Stimulated activated naive CD8-positive, alpha-beta T cell treated with anti-CD3 and anti-CD28 coated beads, Interleukin-15, Interleukin-2, amounts not matched to agents 100 ng/mL and 50 ng/mL, for 24 hours (primary cell): Measurements from ENCODE around the gene POGZ.

ENCODE experiments used
- H3K27ac Mint-ChIP-seq: one replicate; pipeline ENCODE4 v1.8.0; 2021; ENCODE audit warnings: mild to moderate bottlenecking, mixed read lengths
- H3K27me3 Mint-ChIP-seq: one replicate; pipeline ENCODE4 v1.8.0; 2021; ENCODE audit warnings: mixed read lengths
- H3K36me3 Mint-ChIP-seq: one replicate; pipeline ENCODE4 v1.8.0; 2021; ENCODE audit warnings: low read depth, mixed read lengths
- H3K4me1 Mint-ChIP-seq: one replicate; pipeline ENCODE4 v1.8.0; 2021; ENCODE audit warnings: low read depth, mixed read lengths
- H3K4me3 Mint-ChIP-seq: one replicate; pipeline ENCODE4 v1.8.0; 2021; ENCODE audit warnings: mild to moderate bottlenecking, mixed read lengths
- H3K9me3 Mint-ChIP-seq: one replicate; pipeline ENCODE4 v1.8.0; 2021; ENCODE audit warnings: mixed read lengths

Gene POGZ

GRCh38 chr1:151491641-151492040 is 32.3 kb upstream of the POGZ start:
- Mint-ChIP-seq H3K36me3 (no peaks in the 10 kb centered on the region), H3K4me1 (peaks cover 13% of the 10 kb centered on the region), H3K9me3 (no peaks in the 10 kb centered on the region), H3K27me3 (no peaks in the 10 kb centered on the region), H3K4me3 (no peak overlapping the region), H3K27ac (no peak overlapping the region)

GRCh38 chr1:151486557-151486956 is 27.3 kb upstream of the POGZ start:
- no peaks in the 10 kb centered on the region for H3K36me3 Mint-ChIP-seq
- no peak overlapping the region for H3K4me3 Mint-ChIP-seq
- H3K27me3 Mint-ChIP-seq = no peaks in the 10 kb centered on the region
- no peak overlapping the region for H3K27ac Mint-ChIP-seq
- peaks cover 4% of the 10 kb centered on the region for H3K9me3 Mint-ChIP-seq
- no peaks in the 10 kb centered on the region for H3K4me1 Mint-ChIP-seq

DNA sequence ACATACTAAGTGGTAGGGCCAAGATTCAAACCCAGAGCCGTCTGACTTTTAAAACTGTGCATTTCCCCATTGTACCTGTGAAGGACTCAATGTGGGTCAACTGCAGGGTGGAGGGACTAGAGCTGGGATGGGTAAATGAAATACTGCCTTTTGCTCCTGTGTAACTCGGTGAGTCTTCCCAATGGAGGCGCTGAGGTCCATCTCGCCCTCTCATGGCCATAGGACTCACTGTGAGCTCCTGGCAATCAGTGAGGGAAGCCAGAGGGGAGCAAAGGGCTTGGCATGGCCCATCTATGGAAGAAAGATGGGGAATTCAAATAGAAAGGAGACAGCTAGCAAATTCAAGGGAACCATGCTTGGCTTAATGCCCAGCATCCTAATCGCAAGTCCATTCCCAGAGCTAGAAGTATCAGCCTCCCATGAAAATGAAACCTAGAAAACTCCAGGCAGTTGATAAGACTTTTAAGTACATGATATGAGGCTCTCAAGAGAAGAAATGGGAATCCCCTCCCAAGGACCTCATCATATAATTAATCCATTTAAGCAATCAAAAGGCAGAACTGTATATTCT is 26.5 kb upstream of the POGZ start:
- H3K27ac Mint-ChIP-seq = no peak overlapping the region
- no peaks in the 10 kb centered on the region for H3K27me3 Mint-ChIP-seq
- no peaks in the 10 kb centered on the region for H3K36me3 Mint-ChIP-seq
- H3K4me1 Mint-ChIP-seq = no peaks in the 10 kb centered on the region
- H3K4me3 Mint-ChIP-seq = no peak overlapping the region
- H3K9me3 Mint-ChIP-seq = peaks cover 4% of the 10 kb centered on the region

DNA sequence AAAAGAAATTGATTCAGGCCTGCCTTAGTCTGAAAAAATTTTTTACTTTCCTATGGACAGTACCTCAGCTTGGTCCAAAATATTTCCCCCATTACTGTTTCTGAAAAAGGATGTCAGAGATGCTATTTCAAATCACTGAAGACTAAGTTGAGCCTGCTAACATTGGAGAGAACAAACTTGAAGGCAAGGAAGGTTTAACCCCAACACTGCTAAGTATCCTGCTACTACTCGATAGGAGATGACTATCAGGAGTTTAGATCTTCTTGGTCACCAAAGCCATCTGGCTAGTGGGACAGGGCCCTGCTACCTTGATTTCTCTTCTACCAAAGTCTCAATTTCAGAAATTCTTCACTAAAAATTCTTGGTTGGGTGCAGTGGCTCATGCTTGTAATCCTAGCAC is 22.7 kb upstream of the POGZ start:
- Mint-ChIP-seq H3K9me3 (peaks cover 4% of the 10 kb centered on the region), H3K4me3 (no peak overlapping the region), H3K27ac (no peak overlapping the region), H3K27me3 (peaks cover under 1% of the 10 kb centered on the region), H3K36me3 (no peaks in the 10 kb centered on the region), H3K4me1 (no peaks in the 10 kb centered on the region)

GRCh38 chr1:151479462-151479861 is 20.2 kb upstream of the POGZ start:
- H3K27ac Mint-ChIP-seq = no peak overlapping the region
- H3K27me3 Mint-ChIP-seq = peaks cover 4% of the 10 kb centered on the region
- H3K4me3 Mint-ChIP-seq = no peak overlapping the region
- H3K9me3 Mint-ChIP-seq = peaks cover 4% of the 10 kb centered on the region
- H3K4me1 Mint-ChIP-seq = peaks cover 9% of the 10 kb centered on the region
- H3K36me3 Mint-ChIP-seq = no peaks in the 10 kb centered on the region

DNA sequence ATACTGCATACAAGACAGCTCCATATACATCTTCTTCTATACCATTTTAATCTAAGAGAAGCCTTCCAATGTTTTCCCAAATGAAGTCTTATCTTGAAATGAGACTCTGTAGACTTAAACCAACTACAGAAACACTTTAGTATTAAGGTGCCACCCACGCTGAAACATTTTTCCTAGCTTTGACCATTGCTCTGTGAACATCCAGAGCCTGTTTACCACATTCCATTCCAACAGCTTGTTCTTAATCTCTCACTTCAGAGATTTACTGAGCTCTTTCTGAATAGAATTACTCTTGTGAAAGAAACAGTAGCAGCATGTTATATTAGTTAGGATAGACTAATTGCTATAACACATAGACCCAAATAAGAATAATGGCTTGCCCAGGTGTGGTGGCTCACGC is 19.6 kb upstream of the POGZ start:
- no peaks in the 10 kb centered on the region for H3K36me3 Mint-ChIP-seq
- H3K4me3 Mint-ChIP-seq = no peak overlapping the region
- H3K27me3 Mint-ChIP-seq = peaks cover 4% of the 10 kb centered on the region
- H3K9me3 Mint-ChIP-seq = peaks cover 4% of the 10 kb centered on the region
- H3K27ac Mint-ChIP-seq = no peak overlapping the region
- peaks cover 14% of the 10 kb centered on the region for H3K4me1 Mint-ChIP-seq

DNA sequence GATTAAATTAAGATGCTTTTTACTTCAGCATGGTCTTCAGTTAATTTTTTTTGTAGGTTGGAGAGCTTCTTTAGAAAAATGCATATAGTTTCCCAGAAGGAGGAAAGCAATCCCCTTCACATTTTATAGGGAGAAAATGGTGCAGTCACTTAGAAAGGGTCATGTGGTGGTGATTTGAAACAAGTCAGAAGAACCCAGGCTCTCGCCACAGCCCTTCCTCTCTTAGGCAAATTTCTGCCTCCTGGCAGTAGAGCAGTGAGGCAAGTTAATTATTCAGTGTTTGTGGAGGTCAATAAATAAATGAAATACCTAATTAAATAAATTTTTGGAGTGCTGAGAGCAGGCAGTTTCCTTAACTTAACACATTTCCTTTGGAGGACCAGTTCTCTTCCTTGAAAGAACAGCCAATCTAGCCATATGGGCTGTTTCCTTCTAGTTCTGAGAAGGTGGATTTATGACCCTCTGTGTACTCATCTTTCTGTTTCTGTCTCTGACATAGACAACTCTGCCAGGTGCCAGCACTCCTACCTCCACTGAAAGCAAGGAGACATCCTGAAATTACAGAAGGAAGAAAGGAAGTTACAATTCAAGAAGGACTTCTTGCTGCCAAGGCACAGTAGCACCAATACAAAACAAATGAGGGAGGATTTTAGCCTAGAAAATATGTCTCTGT is 19.0 kb upstream of the POGZ start:
- H3K4me1 Mint-ChIP-seq = peaks cover 20% of the 10 kb centered on the region
- peaks cover 4% of the 10 kb centered on the region for H3K9me3 Mint-ChIP-seq

GRCh38 chr1:151477066-151477465 is 17.8 kb upstream of the POGZ start:
- peaks cover 3% of the 10 kb centered on the region for H3K9me3 Mint-ChIP-seq
- H3K27me3 Mint-ChIP-seq = peaks cover 4% of the 10 kb centered on the region
- H3K36me3 Mint-ChIP-seq = no peaks in the 10 kb centered on the region
- H3K27ac Mint-ChIP-seq = no peak overlapping the region
- no peak overlapping the region for H3K4me3 Mint-ChIP-seq
- peaks cover 26% of the 10 kb centered on the region for H3K4me1 Mint-ChIP-seq

More for the DNA sequence above, 19.0 kb upstream of the POGZ start:
- no peaks in the 10 kb centered on the region for H3K36me3 Mint-ChIP-seq
- H3K27me3 Mint-ChIP-seq = peaks cover 4% of the 10 kb centered on the region
- H3K27ac Mint-ChIP-seq = no peak overlapping the region
- no peak overlapping the region for H3K4me3 Mint-ChIP-seq

- Mint-ChIP-seq H3K27me3 (peaks cover 4% of the 10 kb centered on the region), H3K4me3 (no peak overlapping the region), H3K4me1 (peaks cover 26% of the 10 kb centered on the region), H3K9me3 (no peaks in the 10 kb centered on the region), H3K27ac (no peak overlapping the region), H3K36me3 (no peaks in the 10 kb centered on the region)
These were observed 16.8 kb upstream of the POGZ start for GRCh38 chr1:151476083-151476482.

DNA sequence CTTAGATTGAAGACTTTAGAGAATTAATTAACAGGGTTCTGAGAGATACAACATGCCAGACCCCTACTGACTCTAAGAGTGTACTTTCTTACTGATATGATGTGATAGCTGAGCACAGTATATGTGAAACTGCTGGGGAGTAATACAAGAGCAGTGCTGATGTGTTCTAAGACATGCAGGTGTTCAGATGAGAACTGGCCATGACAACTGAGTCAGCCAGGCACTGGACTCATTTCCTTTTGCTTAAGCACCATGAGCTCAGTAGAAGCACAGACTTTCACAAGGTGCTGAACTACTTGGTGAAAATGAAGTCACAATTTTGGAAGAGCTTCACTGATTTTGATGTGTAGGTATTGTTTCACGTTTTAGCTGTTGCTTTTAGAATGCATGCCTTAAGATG is 15.9 kb upstream of the POGZ start:
- H3K27ac Mint-ChIP-seq = no peak overlapping the region
- no peak overlapping the region for H3K4me3 Mint-ChIP-seq
- H3K27me3 Mint-ChIP-seq = peaks cover 4% of the 10 kb centered on the region
- no peaks in the 10 kb centered on the region for H3K36me3 Mint-ChIP-seq
- no peaks in the 10 kb centered on the region for H3K9me3 Mint-ChIP-seq
- H3K4me1 Mint-ChIP-seq = peaks cover 26% of the 10 kb centered on the region

- H3K27me3 Mint-ChIP-seq = peaks cover 4% of the 10 kb centered on the region
- H3K36me3 Mint-ChIP-seq = no peaks in the 10 kb centered on the region
- H3K27ac Mint-ChIP-seq = no peak overlapping the region
- H3K4me3 Mint-ChIP-seq = no peak overlapping the region
- H3K4me1 Mint-ChIP-seq = peaks cover 26% of the 10 kb centered on the region
- H3K9me3 Mint-ChIP-seq = no peaks in the 10 kb centered on the region
These were observed 15.5 kb upstream of the POGZ start for GRCh38 chr1:151474745-151475144.

GRCh38 chr1:151472856-151473731 is 13.8 kb upstream of the POGZ start:
- peaks cover 26% of the 10 kb centered on the region for H3K4me1 Mint-ChIP-seq

DNA sequence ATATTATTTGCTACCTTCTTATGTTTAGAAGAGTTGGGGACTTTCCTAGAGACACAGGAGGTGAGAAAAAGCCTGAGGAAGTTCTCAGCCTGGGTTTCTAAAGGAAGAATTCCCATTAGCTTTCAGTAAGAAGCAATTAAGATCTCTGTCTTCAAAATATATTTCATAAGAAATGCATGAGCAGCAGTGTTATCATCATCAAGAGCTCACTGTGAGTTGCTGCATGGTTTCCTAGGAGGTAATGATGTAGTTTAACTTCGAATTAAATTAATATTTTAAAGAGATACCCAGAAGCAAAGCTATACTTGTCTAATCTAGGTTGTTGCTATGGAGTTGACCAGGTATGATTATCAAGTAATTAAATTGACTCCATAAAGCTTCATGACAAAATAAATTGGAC is 5.7 kb upstream of the POGZ start:
- H3K9me3 Mint-ChIP-seq = no peaks in the 10 kb centered on the region
- H3K27me3 Mint-ChIP-seq = peaks cover 26% of the 10 kb centered on the region
- H3K36me3 Mint-ChIP-seq = no peaks in the 10 kb centered on the region
- H3K4me1 Mint-ChIP-seq = peaks cover 2% of the 10 kb centered on the region
- no peak overlapping the region for H3K27ac Mint-ChIP-seq
- no peak overlapping the region for H3K4me3 Mint-ChIP-seq

More at GRCh38 chr1:151472856-151473731, 13.8 kb upstream of the POGZ start:
- H3K27ac Mint-ChIP-seq = peak overlapping the region; percentile 81
- H3K36me3 Mint-ChIP-seq = no peaks in the 10 kb centered on the region
- peak overlapping the region; percentile 71 for H3K4me3 Mint-ChIP-seq
- no peaks in the 10 kb centered on the region for H3K9me3 Mint-ChIP-seq
- H3K27me3 Mint-ChIP-seq = peaks cover 4% of the 10 kb centered on the region

GRCh38 chr1:151461694-151462093 is 2.4 kb upstream of the POGZ start:
- Mint-ChIP-seq H3K27me3 (peaks cover 26% of the 10 kb centered on the region), H3K4me3 (no peak overlapping the region), H3K4me1 (peaks cover 22% of the 10 kb centered on the region), H3K36me3 (peaks cover 5% of the 10 kb centered on the region), H3K27ac (no peak overlapping the region), H3K9me3 (no peaks in the 10 kb centered on the region)

DNA sequence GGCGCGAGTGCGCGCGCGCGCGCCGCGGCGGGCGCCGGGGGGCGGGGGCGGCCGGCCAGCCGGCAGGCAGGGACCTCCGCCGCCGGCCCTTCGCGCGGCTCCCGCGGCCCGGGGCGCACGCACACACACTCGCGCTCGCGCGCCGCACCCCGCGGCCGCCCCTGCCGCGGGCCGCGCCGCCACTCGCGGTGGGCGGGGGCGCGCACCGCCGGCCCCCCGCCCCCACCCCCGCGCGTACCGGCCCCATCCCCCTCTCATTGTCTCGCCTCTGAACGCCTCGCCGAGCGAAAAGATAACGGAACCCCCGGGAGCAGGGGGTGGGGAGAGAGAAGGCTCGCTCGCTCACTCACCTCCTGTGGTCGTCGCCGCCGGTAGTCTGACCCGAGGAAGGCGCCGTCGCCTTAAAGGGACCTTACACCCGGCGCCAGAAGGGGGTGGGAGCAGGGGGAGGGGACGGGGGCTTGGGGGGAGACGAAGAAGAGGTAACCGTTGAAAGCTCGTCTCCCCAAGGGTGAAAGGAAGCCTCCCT is 428 bp downstream of the POGZ start:
- H3K27me3 Mint-ChIP-seq = peaks cover 16% of the 10 kb centered on the region
- H3K4me1 Mint-ChIP-seq = peaks cover 40% of the 10 kb centered on the region
- no peaks in the 10 kb centered on the region for H3K9me3 Mint-ChIP-seq
- H3K4me3 Mint-ChIP-seq = peak overlapping the region; percentile 77
- peaks cover 7% of the 10 kb centered on the region for H3K36me3 Mint-ChIP-seq
- H3K27ac Mint-ChIP-seq = peak overlapping the region; percentile 81
